Measurements from ENCODE around the gene PTPRC.

The PTPRC gene

GRCh38 chr1:198664068-198664788, 25.4 kb downstream of the PTPRC start:
- TF ChIP-seq POU2F2 (IDR thresholded peaks at IDR 0.05; ENCODE audit: low read depth, low read length) (no peak), POLR2AphosphoS5 (IDR thresholded peaks at IDR 0.05; ENCODE audit: low read depth, low read length) (no peak), SPI1 (IDR thresholded peaks at IDR 0.05; ENCODE audit: low read depth, low read length) (no peak), PAX5 (IDR thresholded peaks at IDR 0.05; ENCODE audit: insufficient read depth, low read length, severe bottlenecking) (no peak), TAF1 (IDR thresholded peaks at IDR 0.05; ENCODE audit: low read depth, low read length) (no peak), POLR2A (IDR thresholded peaks at IDR 0.05; ENCODE audit: low read depth, low read length) (no peak)
- FAIRE-seq (peak; percentile 40), DNase-seq (ENCODE audit: insufficient read length, low spot score) (no peak)

GRCh38 chr1:198667186-198667585, 28.3 kb downstream of the PTPRC start:
- no peak for TF ChIP-seq PAX5 (IDR thresholded peaks at IDR 0.05; ENCODE audit: insufficient read depth, low read length, severe bottlenecking)
- FAIRE-seq (no peak), DNase-seq (ENCODE audit: insufficient read length, low spot score) (no peak)

GRCh38 chr1:198667807-198668206, 29.0 kb downstream of the PTPRC start:
- DNase-seq (ENCODE audit: insufficient read length, low spot score) (no peak), FAIRE-seq (no peak)
- TF ChIP-seq PAX5 (IDR thresholded peaks at IDR 0.05; ENCODE audit: insufficient read depth, low read length, severe bottlenecking) (no peak), TAF1 (IDR thresholded peaks at IDR 0.05; ENCODE audit: low read depth, low read length) (no peak), POLR2A (IDR thresholded peaks at IDR 0.05; ENCODE audit: low read depth, low read length) (no peak), POLR2AphosphoS5 (IDR thresholded peaks at IDR 0.05; ENCODE audit: low read depth, low read length) (no peak), POU2F2 (IDR thresholded peaks at IDR 0.05; ENCODE audit: low read depth, low read length) (no peak), SPI1 (IDR thresholded peaks at IDR 0.05; ENCODE audit: low read depth, low read length) (no peak)

- FAIRE-seq (peak; percentile 76), DNase-seq (ENCODE audit: insufficient read length, low spot score) (no peak)
- TF ChIP-seq POU2F2 (IDR thresholded peaks at IDR 0.05; ENCODE audit: low read depth, low read length) (peak; percentile 68), TAF1 (IDR thresholded peaks at IDR 0.05; ENCODE audit: low read depth, low read length) (no peak)
These were observed 30.3 kb downstream of the PTPRC start for GRCh38 chr1:198669023-198669698.

GRCh38 chr1:198669771-198670170, 30.9 kb downstream of the PTPRC start:
- TF ChIP-seq POU2F2 (IDR thresholded peaks at IDR 0.05; ENCODE audit: low read depth, low read length) (no peak), PAX5 (IDR thresholded peaks at IDR 0.05; ENCODE audit: insufficient read depth, low read length, severe bottlenecking) (no peak), POLR2AphosphoS5 (IDR thresholded peaks at IDR 0.05; ENCODE audit: low read depth, low read length) (no peak), POLR2A (IDR thresholded peaks at IDR 0.05; ENCODE audit: low read depth, low read length) (no peak), TAF1 (IDR thresholded peaks at IDR 0.05; ENCODE audit: low read depth, low read length) (no peak), SPI1 (IDR thresholded peaks at IDR 0.05; ENCODE audit: low read depth, low read length) (no peak)
- no peak for FAIRE-seq

GRCh38 chr1:198671136-198671535, 32.3 kb downstream of the PTPRC start:
- FAIRE-seq: peak; percentile 79
- no peak for DNase-seq (ENCODE audit: insufficient read length, low spot score)
- TF ChIP-seq POLR2A (IDR thresholded peaks at IDR 0.05; ENCODE audit: low read depth, low read length): no peak
- no peak for TF ChIP-seq POLR2AphosphoS5 (IDR thresholded peaks at IDR 0.05; ENCODE audit: low read depth, low read length)
- TF ChIP-seq PAX5 (IDR thresholded peaks at IDR 0.05; ENCODE audit: insufficient read depth, low read length, severe bottlenecking): no peak
- TF ChIP-seq SPI1 (IDR thresholded peaks at IDR 0.05; ENCODE audit: low read depth, low read length): no peak
- TF ChIP-seq TAF1 (IDR thresholded peaks at IDR 0.05; ENCODE audit: low read depth, low read length): no peak
- no peak for TF ChIP-seq POU2F2 (IDR thresholded peaks at IDR 0.05; ENCODE audit: low read depth, low read length)

More at GRCh38 chr1:198669771-198670170, 30.9 kb downstream of the PTPRC start:
- DNase-seq (ENCODE audit: insufficient read length, low spot score): no peak

GRCh38 chr1:198672124-198672523, 33.3 kb downstream of the PTPRC start:
- DNase-seq (ENCODE audit: insufficient read length, low spot score): no peak
- no peak for FAIRE-seq
- TF ChIP-seq TAF1 (IDR thresholded peaks at IDR 0.05; ENCODE audit: low read depth, low read length): no peak
- TF ChIP-seq POU2F2 (IDR thresholded peaks at IDR 0.05; ENCODE audit: low read depth, low read length): no peak
- TF ChIP-seq PAX5 (IDR thresholded peaks at IDR 0.05; ENCODE audit: insufficient read depth, low read length, severe bottlenecking): no peak
- no peak for TF ChIP-seq POLR2A (IDR thresholded peaks at IDR 0.05; ENCODE audit: low read depth, low read length)
- TF ChIP-seq SPI1 (IDR thresholded peaks at IDR 0.05; ENCODE audit: low read depth, low read length): no peak
- no peak for TF ChIP-seq POLR2AphosphoS5 (IDR thresholded peaks at IDR 0.05; ENCODE audit: low read depth, low read length)

GRCh38 chr1:198674009-198674408, 35.2 kb downstream of the PTPRC start:
- peak; percentile 69 for FAIRE-seq
- TF ChIP-seq POLR2A (IDR thresholded peaks at IDR 0.05; ENCODE audit: low read depth, low read length) (no peak), SPI1 (IDR thresholded peaks at IDR 0.05; ENCODE audit: low read depth, low read length) (no peak), POLR2AphosphoS5 (IDR thresholded peaks at IDR 0.05; ENCODE audit: low read depth, low read length) (no peak)
- no peak for DNase-seq (ENCODE audit: insufficient read length, low spot score)

- TF ChIP-seq TAF1 (IDR thresholded peaks at IDR 0.05; ENCODE audit: low read depth, low read length) (no peak), POLR2A (IDR thresholded peaks at IDR 0.05; ENCODE audit: low read depth, low read length) (no peak), PAX5 (IDR thresholded peaks at IDR 0.05; ENCODE audit: insufficient read depth, low read length, severe bottlenecking) (no peak), SPI1 (IDR thresholded peaks at IDR 0.05; ENCODE audit: low read depth, low read length) (no peak), POLR2AphosphoS5 (IDR thresholded peaks at IDR 0.05; ENCODE audit: low read depth, low read length) (no peak), POU2F2 (IDR thresholded peaks at IDR 0.05; ENCODE audit: low read depth, low read length) (no peak)
- peak; percentile 56 for FAIRE-seq
- DNase-seq (ENCODE audit: insufficient read length, low spot score): no peak
These were observed 37.4 kb downstream of the PTPRC start for GRCh38 chr1:198676253-198676652.

- FAIRE-seq (no peak), DNase-seq (ENCODE audit: insufficient read length, low spot score) (no peak)
- TF ChIP-seq POLR2A (IDR thresholded peaks at IDR 0.05; ENCODE audit: low read depth, low read length) (no peak), SPI1 (IDR thresholded peaks at IDR 0.05; ENCODE audit: low read depth, low read length) (no peak), POU2F2 (IDR thresholded peaks at IDR 0.05; ENCODE audit: low read depth, low read length) (no peak), POLR2AphosphoS5 (IDR thresholded peaks at IDR 0.05; ENCODE audit: low read depth, low read length) (no peak)
These were observed 38.2 kb downstream of the PTPRC start for GRCh38 chr1:198677027-198677426.

Measured in GM12891 (cell line).